ENCODE measurements around the gene FXYD4. TPM values are rescaled to one million over a fixed set of nuclear protein-coding genes. Genes with fewer than 3 reads are reported as not detected.
"Not testable (repeated sequence)": the region's sequence is repeated elsewhere in the genome, so short reads cannot be mapped to it uniquely, and the experiment has no call there.

The FXYD4 gene
- total RNA-seq, 1 experiment from 2014 or later: not detected

- H3K27me3 Mint-ChIP-seq (ENCODE audit: insufficient read depth, unreplicated experiment): no peaks in the 10 kb centered on the region
- CTCF ChIA-PET: interaction anchor here (1.6 kb wide), 1 partner anchor 8 kb away, joined by 6 read pairs; no protein-coding TSS in a partner anchor
- no peak for DNase-seq (ENCODE audit: unreplicated experiment)
- H3K4me1 Mint-ChIP-seq (ENCODE audit: insufficient read depth, unreplicated experiment): peaks cover 21% of the 10 kb centered on the region
- no peak for TF ChIP-seq CTCF (IDR thresholded peaks at IDR 0.05; ENCODE audit: unreplicated experiment)
- no peaks in the 10 kb centered on the region for H3K9me3 Mint-ChIP-seq (ENCODE audit: unreplicated experiment)
- H3K4me3 Mint-ChIP-seq (ENCODE audit: unreplicated experiment): no peak overlapping the region
- H3K36me3 Mint-ChIP-seq (ENCODE audit: insufficient read depth, unreplicated experiment): peaks cover 95% of the 10 kb centered on the region
- POLR2A ChIA-PET: interaction anchor here (4.3 to 8.9 kb wide), 2 partner anchors 8 to 14 kb away, joined by 30 to 169 read pairs; partner anchors contain the start of gene HNRNPF
- BruUV-seq (replicated peaks): no TSS peak
- intact Hi-C loops (cut with micrococcal nuclease): no loop called here
- peak overlapping the region; percentile 73 for H3K27ac Mint-ChIP-seq (ENCODE audit: low read depth, unreplicated experiment)
Observed at GRCh38 chr10:43392748-43393147, 21.3 kb downstream of the FXYD4 start.

DNA sequence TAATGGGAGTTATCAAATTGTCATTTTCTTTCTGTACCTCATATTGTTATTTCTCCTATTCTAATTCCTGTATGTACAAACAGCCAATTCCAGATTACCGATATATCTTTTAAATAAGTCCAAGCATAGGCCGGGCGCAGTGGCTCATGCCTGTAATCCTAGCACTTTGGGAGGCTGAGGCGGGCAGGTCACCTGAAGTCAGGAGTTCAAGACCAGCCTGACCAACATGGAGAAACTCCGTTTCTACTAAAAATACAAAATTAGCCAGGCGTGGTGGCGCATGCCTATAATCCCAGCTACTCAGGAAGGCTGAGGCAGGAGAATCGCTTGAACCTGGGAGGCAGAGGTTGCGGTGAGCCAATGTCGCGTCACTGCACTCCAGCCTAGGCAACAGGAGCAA lies 21.8 kb downstream of the FXYD4 start:
- CTCF ChIA-PET: interaction anchor here (0.5 to 1.6 kb wide), 2 partner anchors 9 to 69 kb away, joined by 3 to 6 read pairs; no protein-coding TSS in a partner anchor
- Mint-ChIP-seq H3K36me3 (ENCODE audit: insufficient read depth, unreplicated experiment) (peaks cover 95% of the 10 kb centered on the region), H3K4me1 (ENCODE audit: insufficient read depth, unreplicated experiment) (peaks cover 20% of the 10 kb centered on the region), H3K27ac (ENCODE audit: low read depth, unreplicated experiment) (peak overlapping the region; percentile 73)
- H3K4me3 Mint-ChIP-seq (ENCODE audit: unreplicated experiment); H3K9me3 Mint-ChIP-seq (ENCODE audit: unreplicated experiment); BruUV-seq (replicated peaks); DNase-seq (ENCODE audit: unreplicated experiment); intact Hi-C loops (cut with micrococcal nuclease); H3K27me3 Mint-ChIP-seq (ENCODE audit: insufficient read depth, unreplicated experiment): not testable (repeated sequence)
- POLR2A ChIA-PET: interaction anchor here (0.6 to 8.9 kb wide), 3 partner anchors 9 to 83 kb away, joined by 4 to 169 read pairs (median 30); partner anchors contain the start of gene HNRNPF

GRCh38 chr10:43393606-43394360 lies 22.3 kb downstream of the FXYD4 start:
- intact Hi-C loops (cut with micrococcal nuclease): no loop called here
- no peak for TF ChIP-seq CTCF (IDR thresholded peaks at IDR 0.05; ENCODE audit: unreplicated experiment)
- POLR2A ChIA-PET: interaction anchor here (0.6 to 8.9 kb wide), 4 partner anchors 9 to 82 kb away, joined by 3 to 169 read pairs (median 17); partner anchors contain the start of gene HNRNPF
- peaks cover 94% of the 10 kb centered on the region for H3K36me3 Mint-ChIP-seq (ENCODE audit: insufficient read depth, unreplicated experiment)
- no peaks in the 10 kb centered on the region for H3K9me3 Mint-ChIP-seq (ENCODE audit: unreplicated experiment)
- peak overlapping the region; percentile 30 for H3K27ac Mint-ChIP-seq (ENCODE audit: low read depth, unreplicated experiment)
- H3K4me3 Mint-ChIP-seq (ENCODE audit: unreplicated experiment): no peak overlapping the region
- CTCF ChIA-PET: interaction anchor here (0.5 to 1.6 kb wide), 5 partner anchors 9 to 221 kb away, joined by 3 to 6 read pairs (median 3); no protein-coding TSS in a partner anchor
- H3K27me3 Mint-ChIP-seq (ENCODE audit: insufficient read depth, unreplicated experiment): no peaks in the 10 kb centered on the region
- DNase-seq (ENCODE audit: unreplicated experiment): no peak
- peaks cover 15% of the 10 kb centered on the region for H3K4me1 Mint-ChIP-seq (ENCODE audit: insufficient read depth, unreplicated experiment)
- BruUV-seq (replicated peaks): TSS peak; percentile 17

DNA sequence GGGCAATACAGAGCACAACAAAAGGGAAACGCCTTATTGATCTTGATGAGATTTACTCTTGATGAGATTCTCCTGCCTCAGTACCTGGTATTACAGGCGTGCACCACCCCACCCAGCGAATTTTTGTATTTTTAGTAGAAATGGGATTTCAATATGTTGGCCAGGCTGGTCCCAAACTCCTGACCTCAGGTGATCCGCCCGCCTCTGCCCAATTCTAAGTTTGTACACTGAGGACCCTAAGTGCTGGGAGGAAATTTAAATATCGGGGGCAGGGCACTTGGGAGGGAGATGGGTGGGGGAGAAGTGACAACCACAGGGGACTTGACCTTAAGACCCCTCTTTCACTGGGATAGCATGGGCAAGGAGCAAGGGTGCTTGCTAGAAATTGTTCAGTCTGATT lies 23.4 kb downstream of the FXYD4 start:
- Mint-ChIP-seq H3K4me3 (ENCODE audit: unreplicated experiment) (peak overlapping the region; percentile 73), H3K4me1 (ENCODE audit: insufficient read depth, unreplicated experiment) (peaks cover 23% of the 10 kb centered on the region), H3K27me3 (ENCODE audit: insufficient read depth, unreplicated experiment) (no peaks in the 10 kb centered on the region), H3K27ac (ENCODE audit: low read depth, unreplicated experiment) (peak overlapping the region; percentile 74), H3K36me3 (ENCODE audit: insufficient read depth, unreplicated experiment) (peaks cover 93% of the 10 kb centered on the region), H3K9me3 (ENCODE audit: unreplicated experiment) (no peaks in the 10 kb centered on the region)
- intact Hi-C loops (cut with micrococcal nuclease): no loop called here
- ChIA-PET CTCF (interaction anchor here (1.1 to 1.3 kb wide), 3 partner anchors 9 to 57 kb away, joined by 3 read pairs; no protein-coding TSS in a partner anchor), POLR2A (interaction anchor here (0.6 to 8.9 kb wide), 7 partner anchors 11 to 257 kb away, joined by 3 to 169 read pairs (median 7); partner anchors contain the start of genes CSGALNACT2 and HNRNPF)
- TF ChIP-seq CTCF (IDR thresholded peaks at IDR 0.05; ENCODE audit: unreplicated experiment): no peak
- BruUV-seq (replicated peaks): no TSS peak
- no peak for DNase-seq (ENCODE audit: unreplicated experiment)

All from MCF 10A (cell line).